Choroid plexus epithelial cell (primary cell): ENCODE data around the gene NTM.

ENCODE experiments used
- DNase-seq: peaks from one replicate; pipeline ENCODE4 v3.0.0-alpha.2; 2010; ENCODE audit warnings: low read depth
- H3K4me3 ChIP-seq: 2 replicates; pipeline ENCODE4 v1.5.1; 2011; ENCODE audit warnings: low read depth, mild to moderate bottlenecking, control low read depth, low read length, moderate library complexity
- CTCF ChIP-seq: conservative IDR thresholded peaks from 2 replicates; pipeline ENCODE4 v1.5.1; 2011; ENCODE audit warnings: low read depth, mild to moderate bottlenecking, control low read depth, inconsistent platforms, low read length, moderate library complexity

NTM gene

GRCh38 chr11:131808470-131808869 lies 438.1 kb downstream of the NTM start:
- H3K4me3 ChIP-seq = no peak overlapping the region
- no peak for TF ChIP-seq CTCF
- DNase-seq = no peak

DNA sequence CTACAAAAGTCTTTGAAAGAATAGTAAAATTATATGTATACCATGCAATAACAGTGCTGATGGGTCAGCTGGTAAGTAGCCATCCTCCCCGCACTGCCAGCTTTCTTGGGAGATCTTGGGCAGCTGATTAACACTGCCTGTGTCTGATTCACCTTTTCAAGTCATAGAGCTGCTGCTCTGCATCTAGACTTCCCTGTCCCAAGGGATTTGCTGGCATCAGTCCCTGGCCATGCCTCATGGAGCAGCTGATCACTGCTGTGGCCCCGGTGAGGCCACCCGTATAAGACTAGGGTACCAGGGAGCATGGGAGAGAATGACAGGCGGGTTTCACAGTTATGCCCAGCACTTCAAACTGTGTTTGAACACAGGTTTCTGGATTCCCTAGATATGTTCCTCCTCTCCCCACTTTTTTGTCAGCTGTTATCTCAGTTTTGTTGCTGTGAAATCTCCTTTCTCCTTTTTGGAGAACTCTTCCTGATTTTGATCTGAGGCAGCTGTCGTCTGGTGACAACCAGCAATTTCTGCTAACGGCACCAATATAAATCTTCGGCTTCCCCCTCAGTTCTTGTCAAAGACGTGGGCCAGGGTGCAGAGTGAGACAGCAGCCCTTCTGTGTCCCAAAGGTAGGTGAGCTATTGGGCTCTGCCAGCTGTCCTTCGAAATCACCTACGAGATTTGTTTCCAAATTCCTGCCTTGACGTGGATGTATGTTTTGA lies 438.9 kb downstream of the NTM start:
- no peak for DNase-seq
- TF ChIP-seq CTCF = no peak
- no peak overlapping the region for H3K4me3 ChIP-seq

DNA sequence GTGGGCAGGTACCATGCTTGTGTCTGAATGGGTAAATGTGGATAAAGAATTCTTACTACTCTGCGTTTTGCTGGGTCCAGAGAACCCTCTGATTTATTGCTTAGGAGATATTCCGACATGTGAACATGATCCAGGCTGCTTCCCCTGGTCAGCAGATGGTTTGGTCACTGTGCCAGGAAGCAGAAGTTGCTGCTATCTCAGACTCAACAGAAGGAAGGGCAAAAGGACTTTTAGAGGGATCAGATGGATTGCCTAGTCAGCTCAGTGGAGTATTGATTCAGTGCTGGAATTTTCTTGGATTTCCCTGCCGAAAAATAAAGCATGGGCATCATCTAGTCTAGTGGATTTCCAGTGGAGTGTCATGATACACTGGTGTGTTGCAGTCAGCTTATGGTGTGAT lies 440.1 kb downstream of the NTM start:
- no peak for DNase-seq
- TF ChIP-seq CTCF = no peak
- H3K4me3 ChIP-seq = no peak overlapping the region

- DNase-seq = no peak
- H3K4me3 ChIP-seq = no peak overlapping the region
- TF ChIP-seq CTCF = no peak
These were observed 441.0 kb downstream of the NTM start for GRCh38 chr11:131811383-131811782.

DNA sequence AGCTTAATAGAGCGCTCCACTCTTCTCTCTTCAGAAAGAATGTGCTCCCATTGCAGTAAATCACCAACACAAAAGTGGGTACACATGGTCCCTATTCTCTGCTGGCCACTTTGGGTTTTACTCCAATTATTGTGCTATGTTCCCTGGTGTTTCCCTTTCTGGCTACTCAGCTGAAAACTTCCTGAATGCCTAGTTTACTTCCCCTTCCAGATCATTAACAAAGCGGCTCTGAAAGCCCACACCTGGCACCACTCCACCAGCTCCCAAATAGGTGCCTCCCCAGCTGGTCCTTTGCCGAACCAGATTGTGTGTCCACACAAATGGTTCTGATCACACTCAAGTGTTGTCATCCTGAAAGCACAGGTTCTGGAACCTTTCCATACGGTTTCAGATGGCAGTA lies 443.7 kb downstream of the NTM start:
- H3K4me3 ChIP-seq = no peak overlapping the region
- no peak for DNase-seq
- no peak for TF ChIP-seq CTCF

DNA sequence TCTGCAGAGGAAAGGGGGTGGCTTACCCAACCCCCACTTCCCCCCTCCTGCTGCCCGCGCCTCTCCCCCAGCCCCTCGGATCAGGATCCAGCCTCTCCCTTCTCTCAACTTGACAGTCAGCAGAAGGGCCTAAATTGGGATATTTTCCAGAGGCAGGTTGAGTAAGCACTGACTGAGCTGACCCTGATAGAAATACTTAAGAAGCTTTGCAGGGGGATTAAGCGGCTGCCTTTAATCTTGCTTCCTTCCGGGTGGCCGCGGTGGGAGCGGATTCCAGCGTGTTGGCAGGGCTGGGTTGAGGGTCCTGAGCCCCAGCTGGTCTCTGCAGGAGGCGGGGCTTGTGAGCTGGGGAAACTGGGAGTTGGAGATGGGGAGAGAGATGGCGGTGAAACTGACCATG lies 445.2 kb downstream of the NTM start:
- peak; percentile 12 for DNase-seq
- TF ChIP-seq CTCF = no peak
- no peak overlapping the region for H3K4me3 ChIP-seq

GRCh38 chr11:131816051-131816450 lies 445.6 kb downstream of the NTM start:
- TF ChIP-seq CTCF = no peak
- no peak for DNase-seq
- no peak overlapping the region for H3K4me3 ChIP-seq
